GM12878 (cell line): ENCODE measurements around the gene RABL3. TPM values are rescaled to one million over a fixed set of nuclear protein-coding genes. Genes with fewer than 3 reads are reported as not detected.
A peak's percentile ranks its signal among the peaks of the same experiment; 100 is the strongest.

Experiments
- ATF7 ChIP-seq: fragments of 450-650 bp; IDR thresholded peaks from 2 replicates; pipeline ENCODE4 v1.6.1; 2016; ENCODE audit warnings: low read depth, mild to moderate bottlenecking
- CBX5 ChIP-seq: sonication (generic); IDR thresholded peaks from 2 replicates; pipeline ENCODE4 v1.6.1; 2016; ENCODE audit warnings: low read depth, moderate library complexity, mild to moderate bottlenecking, inconsistent platforms
- CHD1 ChIP-seq: IDR thresholded peaks from 2 replicates; pipeline ENCODE4 v1.6.1; 2012; ENCODE audit warnings: low read depth, low read length, improper control_type of control experiment
- CUX1 ChIP-seq: IDR thresholded peaks from 2 replicates; pipeline ENCODE4 v1.6.1; 2012; ENCODE audit warnings: improper control_type of control experiment, low read depth, low read length; ENCODE audit not compliant: insufficient replicate concordance
- HDGF ChIP-seq: fragments of 450-650 bp; IDR thresholded peaks from 2 replicates; pipeline ENCODE4 v1.6.1; 2016; ENCODE audit warnings: antibody characterized with exemption
- MAX ChIP-seq: IDR thresholded peaks from 2 replicates; pipeline ENCODE4 v1.6.1; 2012; ENCODE audit warnings: low read depth, low read length, improper control_type of control experiment
- MYB ChIP-seq: fragments of 150-350 bp; IDR thresholded peaks from 2 replicates; pipeline ENCODE4 v1.6.1; 2014; ENCODE audit warnings: mild to moderate bottlenecking, low read depth, low read length, borderline replicate concordance
- PAX5 ChIP-seq: IDR thresholded peaks from 2 replicates; pipeline ENCODE4 v1.6.1; 2011; ENCODE audit warnings: low read depth, low read length, borderline replicate concordance
- PML ChIP-seq: IDR thresholded peaks from 2 replicates; pipeline ENCODE4 v1.6.1; 2012; ENCODE audit warnings: low read length, inconsistent platforms
- SIX5 ChIP-seq: IDR thresholded peaks from 2 replicates; pipeline ENCODE4 v1.6.1; 2011; ENCODE audit warnings: mild to moderate bottlenecking, low read depth, low read length, moderate library complexity; ENCODE audit not compliant: severe bottlenecking
- SUZ12 ChIP-seq: fragments of 200-600 bp; sonication (generic); IDR thresholded peaks from one replicate; pipeline ENCODE4 v1.6.1; 2018; ENCODE audit warnings: antibody characterized with exemption, mild to moderate bottlenecking; ENCODE audit not compliant: unreplicated experiment
- TAF1 ChIP-seq: IDR thresholded peaks from 2 replicates; pipeline ENCODE4 v1.6.1; 2011; ENCODE audit warnings: mild to moderate bottlenecking, low read depth, low read length, borderline replicate concordance
- TCF3 ChIP-seq: IDR thresholded peaks from 2 replicates; pipeline ENCODE4 v1.6.1; 2012; ENCODE audit warnings: low read depth, mild to moderate bottlenecking, low read length, borderline replicate concordance; ENCODE audit not compliant: insufficient read depth
- ZBTB11 ChIP-seq: fragments of 450-650 bp; formaldehyde crosslinking; IDR thresholded peaks from 2 replicates; pipeline ENCODE4 v1.5.0; 2022; ENCODE audit warnings: mild to moderate bottlenecking, missing genetic modification characterization
- polyA plus RNA-seq, 11 experiments: library from polyadenylated mRNA; depleted of rRNA in 4 of 11; unstranded in 6 of 11; stranded (reverse) in 5 of 11; fragments of >200 nt; fragmentation: Nextera tagmentation in 4 of 11; fragmentation: Illumina TruSeq in 1 of 11; extraction: Ambion mirVana in 4 of 11; extraction: Trizol in 1 of 11; gene quantifications; 1 replicate in 1 of 11; 2 replicates in 10 of 11; pipeline versions ENCODE4 v1.2.1 to v1.2.3, GENCODE V29; 2011 to 2016; ENCODE audit warnings: inconsistent platforms in 2 of 11, missing spikeins in 2 of 11, low read depth in 1 of 11
- total RNA-seq, 4 experiments: library from RNA; depleted of rRNA in 3 of 4; stranded (reverse); fragments of >200 nt in 3 of 4; fragmentation: Illumina TruSeq in 1 of 4; extraction: Trizol in 1 of 4; gene quantifications; 2 replicates each; pipeline versions ENCODE4 v1.2.1 to v1.2.3, GENCODE V29; 2013 to 2021
- TF ChIP-seq, protein P1 (sequence below): fragments of 450-650 bp; IDR thresholded peaks from 2 replicates; pipeline ENCODE4 v1.6.1; 2018; ENCODE audit warnings: mild to moderate bottlenecking, low read depth, moderate library complexity; ENCODE audit not compliant: partially characterized antibody
- TF ChIP-seq, protein P2 (sequence below): IDR thresholded peaks from 2 replicates; pipeline ENCODE4 v1.6.1; 2011; ENCODE audit warnings: borderline replicate concordance, low read depth, mild to moderate bottlenecking, moderate library complexity, mixed read lengths, low read length; ENCODE audit not compliant: insufficient read depth; ENCODE audit errors: extremely low read length

Gene RABL3
- total and polyA plus RNA-seq, 10 of the 15 experiments (the other 5 are each of a cell fraction or from before 2014, with no cell fraction given), result 10.5 to 38.0 (median 25.2) TPM

GRCh38 chr3:120742198-120742848, at the start of gene RABL3, which contains the start of gene GTF2E1 (continued):
- no peak for TF ChIP-seq CUX1
- TF ChIP-seq HDGF, result peak; percentile 86; the same call in 1 of the 2 replicates
- no peak for TF ChIP-seq ZBTB11
- no peak for TF ChIP-seq MYB
- TF ChIP-seq, protein P1, sequence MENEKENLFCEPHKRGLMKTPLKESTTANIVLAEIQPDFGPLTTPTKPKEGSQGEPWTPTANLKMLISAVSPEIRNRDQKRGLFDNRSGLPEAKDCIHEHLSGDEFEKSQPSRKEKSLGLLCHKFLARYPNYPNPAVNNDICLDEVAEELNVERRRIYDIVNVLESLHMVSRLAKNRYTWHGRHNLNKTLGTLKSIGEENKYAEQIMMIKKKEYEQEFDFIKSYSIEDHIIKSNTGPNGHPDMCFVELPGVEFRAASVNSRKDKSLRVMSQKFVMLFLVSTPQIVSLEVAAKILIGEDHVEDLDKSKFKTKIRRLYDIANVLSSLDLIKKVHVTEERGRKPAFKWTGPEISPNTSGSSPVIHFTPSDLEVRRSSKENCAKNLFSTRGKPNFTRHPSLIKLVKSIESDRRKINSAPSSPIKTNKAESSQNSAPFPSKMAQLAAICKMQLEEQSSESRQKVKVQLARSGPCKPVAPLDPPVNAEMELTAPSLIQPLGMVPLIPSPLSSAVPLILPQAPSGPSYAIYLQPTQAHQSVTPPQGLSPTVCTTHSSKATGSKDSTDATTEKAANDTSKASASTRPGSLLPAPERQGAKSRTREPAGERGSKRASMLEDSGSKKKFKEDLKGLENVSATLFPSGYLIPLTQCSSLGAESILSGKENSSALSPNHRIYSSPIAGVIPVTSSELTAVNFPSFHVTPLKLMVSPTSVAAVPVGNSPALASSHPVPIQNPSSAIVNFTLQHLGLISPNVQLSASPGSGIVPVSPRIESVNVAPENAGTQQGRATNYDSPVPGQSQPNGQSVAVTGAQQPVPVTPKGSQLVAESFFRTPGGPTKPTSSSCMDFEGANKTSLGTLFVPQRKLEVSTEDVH, result no peak
- TF ChIP-seq CHD1, result no peak
- TF ChIP-seq ATF7, result peak; percentile 57; the same call in 1 of the 2 replicates
- no peak for TF ChIP-seq SUZ12
- TF ChIP-seq MAX, result 0 out of 2 replicates have a peak, but pooled peaks have one; percentile 3
- TF ChIP-seq PML, result peak; percentile 86
- peak; percentile 79 for TF ChIP-seq SIX5
- TF ChIP-seq TAF1, result peak; percentile 93; the same call in 1 of the 2 replicates
- TF ChIP-seq TCF3, result no peak
- peak; percentile 51; the same call in 1 of the 2 replicates for TF ChIP-seq PAX5
- TF ChIP-seq CBX5, result peak; percentile 7; the same call in 1 of the 2 replicates
- TF ChIP-seq, protein P2, sequence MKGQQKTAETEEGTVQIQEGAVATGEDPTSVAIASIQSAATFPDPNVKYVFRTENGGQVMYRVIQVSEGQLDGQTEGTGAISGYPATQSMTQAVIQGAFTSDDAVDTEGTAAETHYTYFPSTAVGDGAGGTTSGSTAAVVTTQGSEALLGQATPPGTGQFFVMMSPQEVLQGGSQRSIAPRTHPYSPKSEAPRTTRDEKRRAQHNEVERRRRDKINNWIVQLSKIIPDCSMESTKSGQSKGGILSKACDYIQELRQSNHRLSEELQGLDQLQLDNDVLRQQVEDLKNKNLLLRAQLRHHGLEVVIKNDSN, result peak; percentile 4
